ENCODE measurements around the gene PCDHB9.
"Not testable (repeated sequence)": the region's sequence is repeated elsewhere in the genome, so short reads cannot be mapped to it uniquely, and the experiment has no call there.

Gene PCDHB9

GRCh38 chr5:141186897-141187512 is at the start of gene PCDHB9:
TSS of gene PCDHB9 (plus strand) at chr5:141187161. CDS start at chr5:141187319, 158 bp downstream.
- no peak for FAIRE-seq

DNA sequence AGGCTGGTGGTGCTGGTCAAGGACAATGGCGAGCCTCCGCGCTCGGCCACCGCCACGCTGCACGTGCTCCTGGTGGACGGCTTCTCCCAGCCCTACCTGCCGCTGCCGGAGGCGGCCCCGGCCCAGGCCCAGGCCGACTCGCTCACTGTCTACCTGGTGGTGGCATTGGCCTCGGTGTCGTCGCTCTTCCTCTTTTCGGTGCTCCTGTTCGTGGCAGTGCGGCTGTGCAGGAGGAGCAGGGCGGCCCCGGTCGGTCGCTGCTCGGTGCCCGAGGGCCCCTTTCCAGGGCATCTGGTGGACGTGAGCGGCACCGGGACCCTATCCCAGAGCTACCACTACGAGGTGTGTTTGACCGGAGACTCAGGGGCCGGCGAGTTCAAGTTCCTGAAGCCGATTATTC is 49.6 kb upstream of the PCDHB9 start:
- not testable (repeated sequence) for FAIRE-seq

- FAIRE-seq: no peak
These were observed 37.1 kb upstream of the PCDHB9 start, which contains the start of gene PCDHB6 for GRCh38 chr5:141149812-141150211. TSS of gene PCDHB6 (plus strand) at chr5:141150057. CDS start at chr5:141150258, 201 bp downstream.

DNA sequence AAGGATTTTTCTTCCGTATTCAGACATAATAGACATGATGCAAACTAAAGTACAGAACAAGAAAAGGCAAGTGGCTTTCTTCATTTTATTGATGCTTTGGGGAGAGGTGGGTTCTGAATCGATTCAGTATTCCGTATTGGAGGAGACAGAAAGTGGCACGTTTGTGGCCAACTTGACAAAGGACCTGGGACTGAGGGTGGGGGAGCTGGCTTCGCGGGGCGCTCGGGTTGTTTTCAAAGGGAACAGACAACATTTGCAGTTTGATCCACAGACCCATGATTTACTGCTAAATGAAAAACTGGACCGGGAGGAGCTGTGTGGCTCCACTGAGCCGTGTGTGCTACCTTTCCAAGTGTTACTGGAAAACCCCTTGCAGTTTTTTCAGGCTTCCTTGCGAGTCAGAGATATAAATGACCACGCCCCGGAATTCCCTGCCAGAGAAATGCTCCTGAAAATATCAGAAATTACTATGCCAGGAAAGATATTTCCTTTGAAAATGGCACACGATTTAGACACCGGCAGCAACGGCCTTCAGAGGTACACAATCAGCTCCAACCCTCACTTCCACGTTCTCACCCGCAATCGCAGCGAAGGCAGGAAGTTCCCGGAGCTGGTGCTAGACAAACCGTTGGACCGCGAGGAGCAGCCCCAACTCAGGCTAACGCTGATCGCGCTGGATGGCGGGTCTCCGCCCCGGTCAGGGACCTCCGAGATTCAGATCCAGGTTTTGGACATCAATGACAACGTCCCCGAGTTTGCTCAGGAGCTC is 36.6 kb upstream of the PCDHB9 start:
- no peak for FAIRE-seq

DNA sequence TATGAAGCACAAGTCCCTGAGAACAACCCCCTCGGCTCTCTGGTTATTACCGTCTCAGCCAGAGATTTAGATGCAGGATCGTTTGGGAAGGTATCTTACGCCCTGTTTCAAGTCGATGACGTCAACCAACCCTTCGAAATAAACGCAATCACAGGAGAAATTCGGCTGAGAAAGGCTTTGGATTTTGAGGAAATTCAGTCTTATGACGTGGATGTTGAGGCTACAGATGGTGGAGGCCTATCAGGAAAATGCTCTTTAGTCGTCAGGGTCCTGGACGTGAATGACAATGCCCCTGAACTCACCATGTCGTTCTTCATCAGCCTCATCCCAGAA is 36.0 kb upstream of the PCDHB9 start:
- FAIRE-seq: no peak

DNA sequence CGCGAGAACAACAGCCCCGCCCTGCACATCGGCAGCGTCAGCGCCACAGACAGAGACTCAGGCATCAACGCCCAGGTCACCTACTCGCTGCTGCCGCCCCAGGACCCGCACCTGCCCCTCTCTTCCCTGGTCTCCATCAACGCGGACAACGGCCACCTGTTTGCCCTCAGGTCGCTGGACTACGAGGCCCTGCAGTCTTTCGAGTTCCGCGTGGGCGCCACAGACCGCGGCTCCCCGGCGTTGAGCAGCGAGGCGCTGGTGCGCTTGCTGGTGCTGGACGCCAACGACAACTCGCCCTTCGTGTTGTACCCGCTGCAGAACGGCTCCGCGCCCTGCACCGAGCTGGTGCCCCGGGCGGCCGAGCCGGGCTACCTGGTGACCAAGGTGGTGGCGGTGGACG is 35.3 kb upstream of the PCDHB9 start:
- not testable (repeated sequence) for FAIRE-seq

GRCh38 chr5:141152096-141152495 is 34.9 kb upstream of the PCDHB9 start:
- FAIRE-seq: not testable (repeated sequence)

- FAIRE-seq: no peak
These were observed 31.2 kb upstream of the PCDHB9 start for GRCh38 chr5:141155540-141156374.

- not testable (repeated sequence) for FAIRE-seq
These were observed 29.6 kb upstream of the PCDHB9 start for GRCh38 chr5:141157356-141157755.

DNA sequence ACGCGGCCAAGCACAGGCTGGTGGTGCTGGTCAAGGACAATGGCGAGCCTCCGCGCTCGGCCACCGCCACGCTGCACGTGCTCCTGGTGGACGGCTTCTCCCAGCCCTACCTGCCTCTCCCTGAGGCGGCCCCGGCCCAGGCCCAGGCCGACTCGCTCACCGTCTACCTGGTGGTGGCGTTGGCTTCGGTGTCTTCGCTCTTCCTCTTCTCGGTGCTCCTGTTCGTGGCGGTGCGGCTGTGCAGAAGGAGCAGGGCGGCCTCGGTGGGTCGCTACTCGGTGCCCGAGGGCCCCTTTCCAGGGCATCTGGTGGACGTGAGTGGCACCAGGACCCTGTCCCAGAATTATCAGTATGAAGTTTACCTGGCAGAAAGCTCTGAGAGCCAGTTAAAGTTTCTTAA is 29.1 kb upstream of the PCDHB9 start:
- FAIRE-seq: not testable (repeated sequence)

DNA sequence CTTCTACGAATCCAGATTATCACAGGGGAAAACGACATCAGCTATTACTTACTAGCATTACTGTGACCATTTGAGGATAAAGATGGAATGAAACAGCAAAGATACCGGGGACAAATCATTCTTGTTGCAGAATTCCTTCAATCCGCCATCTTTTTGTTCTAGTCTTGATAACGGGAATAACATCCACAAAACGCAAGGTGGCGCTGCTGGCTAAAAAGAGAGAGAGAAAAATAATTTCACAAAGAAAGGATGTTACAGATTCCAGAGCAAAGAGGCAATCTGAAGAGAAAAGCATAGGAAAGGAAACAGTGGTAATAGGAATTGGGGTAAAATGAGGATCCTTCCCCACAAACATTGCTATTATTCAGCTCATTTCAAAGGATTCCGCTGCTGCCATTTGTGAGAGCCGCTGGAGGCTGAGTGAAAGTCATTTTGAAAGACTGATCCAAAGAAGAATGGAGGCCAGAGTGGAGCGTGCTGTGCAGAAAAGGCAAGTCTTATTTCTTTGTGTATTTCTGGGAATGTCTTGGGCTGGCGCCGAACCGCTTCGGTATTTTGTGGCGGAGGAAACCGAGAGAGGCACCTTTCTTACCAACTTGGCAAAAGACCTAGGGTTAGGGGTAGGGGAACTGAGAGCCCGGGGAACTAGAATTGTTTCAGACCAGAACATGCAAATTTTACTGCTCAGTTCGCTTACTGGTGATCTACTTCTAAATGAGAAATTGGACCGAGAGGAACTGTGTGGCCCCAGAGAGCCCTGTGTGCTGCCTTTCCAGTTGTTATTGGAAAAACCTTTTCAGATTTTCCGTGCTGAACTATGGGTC is 14.4 kb upstream of the PCDHB9 start, which contains the start of gene PCDHB7:
TSS of gene PCDHB7 (plus strand) at position 264 of the 824 bp plus-strand sequence. CDS start at position 456, 192 bp downstream.
- FAIRE-seq: no peak

DNA sequence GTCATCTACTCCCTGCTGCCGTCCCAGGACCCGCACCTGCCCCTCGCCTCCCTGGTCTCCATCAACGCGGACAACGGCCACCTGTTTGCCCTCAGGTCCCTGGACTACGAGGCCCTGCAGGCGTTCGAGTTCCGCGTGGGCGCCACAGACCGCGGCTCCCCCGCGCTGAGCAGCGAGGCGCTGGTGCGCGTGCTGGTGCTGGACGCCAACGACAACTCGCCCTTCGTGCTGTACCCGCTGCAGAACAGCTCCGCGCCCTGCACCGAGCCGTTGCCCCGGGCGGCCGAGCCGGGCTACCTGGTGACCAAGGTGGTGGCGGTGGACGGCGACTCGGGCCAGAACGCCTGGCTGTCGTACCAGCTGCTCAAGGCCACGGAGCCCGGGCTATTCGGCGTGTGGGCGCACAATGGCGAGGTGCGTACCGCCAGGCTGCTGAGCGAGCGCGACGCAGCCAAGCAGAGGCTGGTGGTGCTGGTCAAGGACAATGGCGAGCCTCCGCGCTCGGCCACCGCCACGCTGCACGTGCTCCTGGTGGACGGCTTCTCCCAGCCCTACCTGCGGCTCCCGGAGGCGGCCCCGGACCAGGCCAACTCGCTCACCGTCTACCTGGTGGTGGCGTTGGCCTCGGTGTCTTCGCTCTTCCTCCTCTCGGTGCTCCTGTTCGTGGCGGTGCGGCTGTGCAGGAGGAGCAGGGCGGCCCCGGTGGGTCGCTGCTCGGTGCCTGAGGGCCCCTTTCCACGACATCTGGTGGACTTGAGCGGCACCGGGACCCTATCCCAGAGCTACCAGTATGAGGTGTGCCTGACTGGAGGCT is 12.5 kb upstream of the PCDHB9 start:
- not testable (repeated sequence) for FAIRE-seq

DNA sequence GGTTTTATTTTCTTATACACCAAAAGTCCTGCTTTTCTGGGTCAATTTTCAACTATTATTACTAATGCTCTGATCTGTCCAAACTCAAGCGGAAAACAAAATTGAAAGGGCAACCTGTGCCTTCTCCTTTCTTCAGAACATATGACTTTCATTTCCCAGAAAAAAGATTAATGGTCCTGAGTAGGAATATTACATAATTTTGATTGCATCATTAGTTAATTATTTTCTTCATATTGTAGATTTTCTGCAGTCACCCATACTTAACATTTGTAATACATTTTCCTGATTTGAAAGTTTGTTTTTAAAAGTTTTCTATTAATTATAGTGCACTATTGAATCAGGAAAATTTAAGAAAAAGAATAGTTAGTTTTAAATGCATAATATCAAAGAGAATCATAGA is 11.0 kb upstream of the PCDHB9 start:
- FAIRE-seq: peak; percentile 80

DNA sequence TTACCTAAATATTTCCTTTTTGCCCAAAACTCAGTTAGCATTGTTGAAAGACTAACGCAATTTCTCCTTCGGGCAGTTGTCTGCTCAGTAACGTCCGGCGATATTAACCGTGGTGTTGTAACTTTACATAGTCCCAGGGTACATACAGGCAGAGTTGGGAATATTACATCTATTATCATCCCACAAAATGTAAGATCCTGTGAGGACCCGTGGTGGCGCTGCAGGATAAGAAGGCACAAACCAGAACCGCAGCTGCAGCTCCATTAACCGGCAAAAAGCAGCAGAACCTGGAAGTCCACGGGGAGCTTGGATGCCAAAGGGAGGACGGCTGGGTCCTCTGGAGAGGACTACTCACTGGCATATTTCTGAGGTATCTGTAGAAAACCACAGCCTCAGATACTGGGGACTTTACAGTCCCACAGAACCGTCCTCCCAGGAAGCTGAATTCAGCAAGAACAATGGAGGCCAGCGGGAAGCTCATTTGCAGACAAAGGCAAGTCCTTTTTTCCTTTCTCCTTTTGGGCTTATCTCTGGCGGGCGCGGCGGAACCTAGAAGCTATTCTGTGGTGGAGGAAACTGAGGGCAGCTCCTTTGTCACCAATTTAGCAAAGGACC is 9.3 kb upstream of the PCDHB9 start, which contains the start of gene PCDHB8:
TSS of gene PCDHB8 (plus strand) at position 214 of the 615 bp plus-strand sequence. CDS start at position 459, 245 bp downstream.
- not testable (repeated sequence) for FAIRE-seq

DNA sequence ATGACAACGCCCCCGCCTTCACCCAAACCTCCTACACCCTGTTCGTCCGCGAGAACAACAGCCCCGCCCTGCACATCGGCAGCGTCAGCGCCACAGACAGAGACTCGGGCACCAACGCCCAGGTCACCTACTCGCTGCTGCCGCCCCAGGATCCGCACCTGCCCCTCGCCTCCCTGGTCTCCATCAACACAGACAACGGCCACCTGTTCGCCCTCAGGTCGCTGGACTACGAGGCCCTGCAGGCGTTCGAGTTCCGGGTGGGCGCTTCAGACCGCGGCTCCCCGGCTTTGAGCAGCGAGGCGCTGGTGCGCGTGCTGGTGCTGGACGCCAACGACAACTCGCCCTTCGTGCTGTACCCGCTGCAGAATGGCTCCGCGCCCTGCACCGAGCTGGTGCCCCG is 7.6 kb upstream of the PCDHB9 start:
- not testable (repeated sequence) for FAIRE-seq

DNA sequence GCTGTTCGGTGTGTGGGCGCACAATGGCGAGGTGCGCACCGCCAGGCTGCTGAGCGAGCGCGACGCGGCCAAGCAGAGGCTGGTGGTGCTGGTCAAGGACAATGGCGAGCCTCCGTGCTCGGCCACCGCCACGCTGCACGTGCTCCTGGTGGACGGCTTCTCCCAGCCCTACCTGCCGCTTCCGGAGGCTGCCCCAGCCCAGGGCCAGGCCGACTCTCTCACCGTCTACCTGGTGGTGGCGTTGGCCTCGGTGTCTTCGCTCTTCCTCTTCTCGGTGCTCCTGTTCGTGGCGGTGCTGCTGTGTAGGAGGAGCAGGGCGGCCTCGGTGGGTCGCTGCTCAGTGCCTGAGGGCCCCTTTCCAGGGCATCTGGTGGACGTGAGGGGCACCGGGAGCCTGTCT is 7.1 kb upstream of the PCDHB9 start:
- FAIRE-seq: not testable (repeated sequence)

GRCh38 chr5:141180313-141180712 is 6.6 kb upstream of the PCDHB9 start:
- no peak for FAIRE-seq

DNA sequence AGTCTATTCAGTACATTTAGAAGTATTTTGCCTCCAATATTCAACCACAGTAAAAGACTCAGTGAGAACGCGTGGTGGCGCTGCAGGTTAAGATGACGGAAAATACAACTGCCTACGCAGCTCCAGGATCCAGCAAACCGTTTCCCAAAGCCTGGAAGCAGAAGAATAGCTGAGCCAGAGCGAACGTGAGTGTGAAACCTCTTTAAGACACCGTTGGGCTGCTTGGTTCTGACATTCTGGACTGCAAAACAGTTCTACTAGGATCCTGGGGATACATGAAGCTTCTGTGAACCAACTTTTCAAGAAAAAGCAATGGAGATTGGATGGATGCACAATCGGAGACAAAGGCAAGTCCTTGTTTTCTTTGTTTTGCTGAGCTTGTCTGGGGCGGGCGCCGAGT is 4.7 kb upstream of the PCDHB9 start, which contains the start of gene PCDHB16:
TSS of gene PCDHB16 (plus strand) at position 140 of the 400 bp plus-strand sequence. CDS start at position 313, 173 bp downstream.
- no peak for FAIRE-seq

DNA sequence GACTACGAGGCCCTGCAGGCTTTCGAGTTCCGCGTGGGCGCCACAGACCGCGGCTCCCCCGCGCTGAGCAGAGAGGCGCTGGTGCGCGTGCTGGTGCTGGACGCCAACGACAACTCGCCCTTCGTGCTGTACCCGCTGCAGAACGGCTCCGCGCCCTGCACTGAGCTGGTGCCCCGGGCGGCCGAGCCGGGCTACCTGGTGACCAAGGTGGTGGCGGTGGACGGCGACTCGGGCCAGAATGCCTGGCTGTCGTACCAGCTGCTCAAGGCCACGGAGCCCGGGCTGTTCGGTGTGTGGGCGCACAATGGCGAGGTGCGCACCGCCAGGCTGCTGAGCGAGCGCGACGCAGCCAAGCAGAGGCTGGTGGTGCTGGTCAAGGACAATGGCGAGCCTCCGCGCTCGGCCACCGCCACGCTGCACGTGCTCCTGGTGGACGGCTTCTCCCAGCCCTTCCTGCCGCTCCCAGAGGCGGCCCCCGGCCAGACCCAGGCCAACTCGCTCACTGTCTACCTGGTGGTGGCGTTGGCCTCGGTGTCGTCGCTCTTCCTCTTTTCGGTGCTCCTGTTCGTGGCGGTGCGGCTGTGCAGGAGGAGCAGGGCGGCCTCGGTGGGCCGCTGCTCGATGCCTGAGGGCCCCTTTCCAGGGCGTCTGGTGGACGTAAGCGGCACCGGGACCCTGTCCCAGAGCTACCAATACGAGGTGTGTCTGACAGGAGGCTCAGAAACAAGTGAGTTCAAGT is 2.7 kb upstream of the PCDHB9 start:
- FAIRE-seq: not testable (repeated sequence)

DNA sequence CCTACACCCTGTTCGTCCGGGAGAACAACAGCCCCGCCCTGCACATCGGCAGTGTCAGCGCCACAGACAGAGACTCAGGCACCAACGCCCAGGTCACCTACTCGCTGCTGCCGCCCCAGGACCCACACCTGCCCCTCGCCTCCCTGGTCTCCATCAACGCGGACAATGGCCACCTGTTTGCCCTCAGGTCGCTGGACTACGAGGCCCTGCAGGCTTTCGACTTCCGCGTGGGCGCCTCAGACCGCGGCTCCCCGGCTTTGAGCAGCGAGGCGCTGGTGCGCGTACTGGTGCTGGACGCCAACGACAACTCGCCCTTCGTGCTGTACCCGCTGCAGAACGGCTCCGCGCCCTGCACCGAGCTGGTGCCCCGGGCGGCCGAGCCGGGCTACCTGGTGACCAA is 1.7 kb downstream of the PCDHB9 start:
- not testable (repeated sequence) for FAIRE-seq

Data from colon (tissue), 2 donors.